T-helper 9 cell (primary cell): Measurements from ENCODE around the gene EXOG.

Source experiments
- DNase-seq: peaks from one replicate; pipeline ENCODE4 v3.0.0-alpha.2; 2020

Gene EXOG

GRCh38 chr3:38515367-38515766 is 19.2 kb downstream of the EXOG start:
- DNase-seq, result no peak

GRCh38 chr3:38516669-38517068 is 20.5 kb downstream of the EXOG start:
- DNase-seq, result no peak

DNA sequence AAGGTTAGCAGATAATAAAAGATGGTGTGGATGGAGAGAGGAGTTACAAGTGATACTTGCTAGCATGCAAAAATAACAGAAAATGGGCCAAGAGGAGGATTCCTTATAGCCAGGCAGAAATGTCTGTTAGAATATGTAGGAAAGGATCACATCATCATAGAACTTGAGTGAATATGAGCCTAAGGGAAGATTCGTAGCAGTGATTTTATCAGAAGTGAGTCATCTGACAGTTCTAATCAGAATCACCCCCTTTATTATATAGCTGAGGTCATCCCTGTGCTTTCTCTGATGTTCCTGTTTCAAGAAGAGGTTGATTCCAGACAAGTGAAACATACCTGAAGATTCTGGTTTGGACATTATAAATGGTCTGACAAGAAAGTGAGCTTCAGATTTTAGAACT is 22.9 kb downstream of the EXOG start:
- no peak for DNase-seq

DNA sequence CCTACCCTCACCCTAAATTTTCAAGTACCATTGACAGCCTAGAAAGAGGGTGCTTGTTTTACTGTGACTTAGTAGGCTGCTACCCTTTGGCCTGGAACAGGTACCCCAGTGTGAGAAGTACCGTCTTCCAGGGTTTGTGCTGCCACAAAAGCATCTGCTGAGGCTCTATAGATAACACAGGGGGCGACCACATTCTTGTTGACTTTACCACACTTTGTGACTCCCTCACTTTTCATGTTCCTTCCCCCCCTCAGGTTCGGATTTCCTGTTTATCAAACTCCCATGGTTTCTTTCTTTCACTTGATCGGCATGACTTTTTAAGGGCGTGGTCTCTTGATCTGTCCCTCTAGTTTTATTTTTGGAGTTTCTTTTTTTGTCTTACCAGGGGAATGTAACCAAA is 23.5 kb downstream of the EXOG start:
- no peak for DNase-seq

DNA sequence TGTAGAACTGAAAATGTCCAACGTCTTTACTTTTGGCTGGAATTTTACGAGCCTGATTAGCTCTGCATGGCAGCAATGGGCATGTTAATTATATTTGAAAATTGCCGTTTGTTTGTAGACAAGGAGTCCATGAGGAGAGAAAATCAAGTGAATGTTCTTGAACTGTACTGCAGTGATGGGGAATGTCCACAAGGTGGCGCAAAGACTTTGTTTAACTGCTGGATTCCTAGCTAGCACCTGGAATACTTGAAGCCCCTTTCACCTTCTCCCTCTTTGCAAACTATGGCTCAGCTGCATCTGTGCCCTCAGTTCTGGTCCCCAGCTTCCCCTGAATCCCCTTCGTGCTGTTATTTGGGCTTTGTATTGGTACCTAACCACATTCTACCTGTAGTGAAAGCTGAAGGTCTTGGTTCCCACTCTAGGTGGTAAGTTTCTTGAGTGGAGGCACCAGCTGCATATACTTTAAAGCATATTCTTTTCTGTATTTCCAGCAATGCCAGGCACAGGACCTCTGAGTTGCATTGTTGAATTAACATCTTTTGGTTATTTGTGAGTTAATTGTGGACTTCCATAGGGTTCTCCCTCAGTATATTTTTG is 25.3 kb downstream of the EXOG start:
- peak; percentile 48 for DNase-seq

GRCh38 chr3:38522002-38522401 is 25.9 kb downstream of the EXOG start:
- DNase-seq, result no peak

GRCh38 chr3:38524141-38524739 is 28.1 kb downstream of the EXOG start:
- no peak for DNase-seq

DNA sequence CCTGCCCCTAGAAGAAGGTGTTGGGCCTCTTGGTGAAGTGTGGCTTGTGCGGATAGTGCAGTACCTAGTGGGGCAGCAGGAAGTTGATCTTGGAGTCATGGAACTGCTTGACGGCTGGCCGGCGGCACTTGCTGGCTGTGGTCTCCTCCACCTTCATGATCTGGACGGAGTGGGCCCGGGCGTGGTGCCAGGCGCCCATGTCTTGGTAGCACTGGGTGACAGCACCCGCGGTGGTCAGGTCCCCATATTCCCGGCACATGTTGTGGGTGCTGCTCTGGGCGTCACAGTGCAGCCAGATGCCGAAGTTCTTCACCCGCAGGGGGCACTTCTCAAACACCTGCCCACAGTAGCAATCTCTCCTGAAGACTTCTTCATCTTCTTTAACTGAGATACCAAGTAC is 30.7 kb downstream of the EXOG start:
- DNase-seq, result no peak

- DNase-seq, result no peak
Measured at GRCh38 chr3:38528457-38528856, 32.3 kb downstream of the EXOG start.

GRCh38 chr3:38532529-38532928 is 36.4 kb downstream of the EXOG start:
- no peak for DNase-seq

DNA sequence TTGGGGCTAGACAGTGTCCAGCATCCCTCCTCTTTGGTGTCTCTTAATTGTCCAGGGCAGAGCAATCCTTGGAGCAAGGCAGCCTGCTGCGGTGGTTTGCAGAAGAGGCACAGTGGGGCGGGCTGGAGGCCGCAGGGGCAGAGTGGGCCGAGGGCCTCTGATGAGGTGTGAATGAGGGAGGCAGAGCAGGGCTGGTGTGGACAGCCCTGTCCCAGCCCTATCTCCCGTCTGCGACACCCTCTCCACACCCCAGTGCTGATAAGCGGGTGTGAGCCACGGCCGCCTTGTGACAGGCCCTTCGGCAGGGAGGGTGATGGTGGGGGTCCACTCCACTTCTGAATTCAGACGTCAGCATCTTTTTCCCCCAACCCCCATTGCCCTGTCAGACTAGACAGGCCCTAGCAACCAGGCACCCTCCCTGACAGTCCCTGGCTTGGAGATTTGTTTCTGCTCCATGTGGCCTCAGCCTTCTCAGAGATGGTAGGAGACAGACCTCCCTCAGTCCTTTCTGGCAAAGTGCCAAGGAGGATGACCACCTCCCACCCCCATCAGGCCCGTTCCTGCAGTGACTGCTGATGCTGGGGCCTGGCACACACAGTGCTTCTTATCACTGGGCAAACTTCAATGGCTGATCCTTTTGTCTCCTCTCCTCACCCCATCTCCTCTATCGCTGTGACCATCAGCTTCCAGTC is 37.3 kb downstream of the EXOG start:
- no peak for DNase-seq

GRCh38 chr3:38534180-38534579 is 38.0 kb downstream of the EXOG start:
- DNase-seq, result no peak

GRCh38 chr3:38534604-38535003 is 38.5 kb downstream of the EXOG start:
- no peak for DNase-seq

- DNase-seq, result no peak
Measured at GRCh38 chr3:38536671-38537070, 40.5 kb downstream of the EXOG start.

- DNase-seq, result no peak
Measured at GRCh38 chr3:38538773-38539353, 42.7 kb downstream of the EXOG start.

DNA sequence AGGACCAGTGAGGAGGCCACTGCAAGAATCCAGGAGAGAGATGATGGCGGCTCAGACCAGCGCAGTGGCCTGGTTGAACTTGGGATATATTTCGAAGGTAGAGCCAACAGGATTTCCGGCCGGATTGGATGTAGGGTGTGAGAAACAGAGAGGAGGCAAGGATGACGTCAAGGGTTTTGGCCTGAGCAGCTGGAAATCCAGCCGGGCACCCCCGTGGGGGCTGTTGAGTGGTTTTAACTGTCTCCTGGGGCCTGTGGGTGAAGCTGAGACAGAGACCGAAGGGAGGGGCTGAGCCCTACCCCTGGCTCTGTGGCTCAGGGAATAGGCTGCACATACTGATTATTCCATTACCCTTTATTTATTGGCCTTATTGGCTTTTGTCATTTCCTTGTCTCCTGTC is 45.7 kb downstream of the EXOG start:
- DNase-seq, result no peak

GRCh38 chr3:38542401-38543298 is 46.5 kb downstream of the EXOG start:
- DNase-seq, result no peak

- no peak for DNase-seq
Measured at GRCh38 chr3:38543586-38543985, 47.4 kb downstream of the EXOG start.

DNA sequence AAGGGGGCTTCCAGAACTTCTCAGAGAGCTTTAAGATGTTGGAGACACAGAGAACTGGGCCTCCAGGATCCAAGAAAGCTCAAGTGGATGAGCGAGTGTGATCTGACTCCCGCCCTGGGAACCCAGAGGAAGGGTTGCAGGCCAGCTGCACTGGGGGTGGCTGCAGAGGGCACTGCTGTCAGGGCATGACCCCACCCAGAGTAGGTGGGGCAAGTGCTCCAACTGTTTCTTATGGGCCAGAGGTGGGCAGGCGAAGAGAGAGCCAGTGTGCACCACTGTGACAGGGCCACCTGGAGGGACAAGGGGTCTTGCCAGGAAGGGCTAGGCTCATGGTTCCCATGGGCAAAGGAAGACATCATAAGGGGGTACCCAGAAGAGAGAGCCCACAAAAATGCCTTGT is 48.8 kb downstream of the EXOG start:
- DNase-seq, result no peak

GRCh38 chr3:38545550-38545949 is 49.4 kb downstream of the EXOG start:
- no peak for DNase-seq

GRCh38 chr3:38545983-38546382 is 49.8 kb downstream of the EXOG start:
- no peak for DNase-seq

DNA sequence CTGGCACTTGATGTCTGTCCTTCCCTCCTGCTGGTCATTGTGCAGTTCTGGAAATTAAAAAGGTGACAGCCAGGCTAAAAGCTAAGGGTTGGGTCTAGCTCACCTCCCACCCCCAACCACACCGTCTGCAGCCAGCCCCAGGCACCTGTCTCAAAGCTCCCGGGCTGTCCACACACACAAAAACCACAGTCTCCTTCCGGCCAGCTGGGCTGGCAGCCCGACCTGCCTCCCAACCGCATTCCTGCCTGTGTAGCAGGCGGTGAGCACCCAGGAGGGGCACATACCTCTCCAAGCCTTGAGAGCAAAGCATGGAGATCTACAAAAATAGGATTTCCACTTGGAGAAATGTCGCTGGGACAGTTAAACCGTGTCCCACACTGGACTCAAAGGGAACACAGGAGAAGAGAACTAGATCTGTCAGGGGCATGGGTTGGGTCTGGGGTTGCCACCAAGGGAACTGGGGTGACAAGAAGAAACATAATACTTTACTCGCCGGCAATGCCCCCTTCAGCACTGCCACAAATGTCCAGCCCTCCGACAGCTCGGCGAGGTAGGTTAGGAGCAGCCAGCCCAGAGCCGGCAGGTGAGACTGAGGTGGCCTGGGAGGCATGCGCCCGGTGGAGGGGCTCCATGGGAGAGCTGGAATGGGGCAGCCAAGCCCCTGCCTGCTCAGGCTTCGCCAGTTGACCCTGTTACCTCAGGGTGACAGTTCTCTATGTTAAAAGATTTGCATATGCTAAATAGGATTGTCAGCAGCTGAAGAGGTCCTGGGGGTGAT is 52.2 kb downstream of the EXOG start:
- no peak for DNase-seq
